KBM-7 (cell line): ENCODE measurements around the gene TMEM134.

Source experiments
- DNase-seq: peaks from one replicate; pipeline ENCODE4 v3.0.0-alpha.2; 2015
- in situ Hi-C: fragments of 300-500 bp; cut with MboI; formaldehyde crosslinking; loops from 2 replicates; pipeline ENCODE4 v1.14.3; 2020; ENCODE audit warnings: low sequenced_read_pairs, low pct_unique_long_range_greater_than_20kb, mixed read lengths

The TMEM134 gene

DNA sequence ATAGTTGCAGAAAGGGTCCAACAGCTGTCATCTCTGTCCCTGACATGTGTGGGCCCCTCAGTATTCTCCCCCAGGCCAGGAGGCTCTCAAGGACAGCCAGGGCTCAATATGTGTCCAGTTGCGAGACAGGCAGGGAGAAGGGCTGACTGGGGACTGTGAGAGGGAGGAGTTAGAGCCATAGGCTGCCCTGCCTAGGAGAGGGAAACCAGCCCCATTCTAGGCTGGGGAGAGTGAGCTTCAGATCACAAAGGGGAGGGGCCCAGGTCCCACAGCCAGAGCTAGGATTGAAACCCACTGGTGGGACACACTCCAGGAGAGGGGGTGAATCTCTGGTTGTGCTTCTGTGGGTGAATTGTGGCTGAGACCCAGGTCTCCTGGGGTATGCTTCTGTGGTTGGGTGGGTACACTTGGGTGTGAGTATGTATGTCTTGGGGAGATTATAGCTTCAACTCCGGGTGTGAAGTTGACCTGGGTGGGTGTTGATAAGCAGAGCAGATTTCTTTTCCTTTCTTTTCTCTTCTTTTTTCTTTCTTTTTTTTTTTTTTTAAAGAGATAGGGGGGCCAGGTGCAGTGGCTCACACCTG lies 55.7 kb downstream of the TMEM134 start:
- in situ Hi-C loops, result no loop called here
- DNase-seq, result no peak

DNA sequence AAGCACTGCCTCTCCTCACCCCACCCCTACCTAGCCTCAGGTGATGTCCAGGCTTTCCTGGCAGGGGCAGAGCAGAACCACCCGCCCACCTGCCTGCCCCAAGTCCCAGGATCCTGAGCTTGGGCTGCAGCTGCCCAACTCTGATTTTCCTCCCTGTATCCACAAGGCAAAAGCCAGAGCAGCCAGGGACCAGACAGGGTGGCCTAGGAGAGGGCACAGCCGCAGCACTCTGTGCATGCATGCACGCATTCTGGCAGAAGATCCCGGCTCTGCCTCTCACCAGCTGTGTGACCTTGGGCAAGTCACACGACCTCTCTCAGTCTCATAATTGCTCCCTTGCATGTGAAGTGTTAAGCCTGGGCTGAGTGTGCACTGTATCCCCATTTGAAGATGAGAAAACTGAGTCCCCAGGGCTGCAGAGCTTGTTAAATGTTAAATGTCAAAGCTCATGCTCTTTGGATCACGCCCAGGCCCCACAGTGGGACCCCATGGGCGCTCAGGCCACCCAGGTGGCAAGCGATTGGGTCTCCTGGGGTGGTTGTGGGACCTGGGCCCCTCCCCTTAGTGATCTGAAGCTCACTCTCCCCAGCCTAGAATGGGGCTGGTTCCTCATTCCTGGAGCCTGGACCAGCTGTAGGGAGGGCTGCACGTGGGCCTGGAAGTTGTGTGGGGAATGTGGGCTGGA lies 56.4 kb downstream of the TMEM134 start:
- in situ Hi-C loops, result no loop called here
- no peak for DNase-seq

DNA sequence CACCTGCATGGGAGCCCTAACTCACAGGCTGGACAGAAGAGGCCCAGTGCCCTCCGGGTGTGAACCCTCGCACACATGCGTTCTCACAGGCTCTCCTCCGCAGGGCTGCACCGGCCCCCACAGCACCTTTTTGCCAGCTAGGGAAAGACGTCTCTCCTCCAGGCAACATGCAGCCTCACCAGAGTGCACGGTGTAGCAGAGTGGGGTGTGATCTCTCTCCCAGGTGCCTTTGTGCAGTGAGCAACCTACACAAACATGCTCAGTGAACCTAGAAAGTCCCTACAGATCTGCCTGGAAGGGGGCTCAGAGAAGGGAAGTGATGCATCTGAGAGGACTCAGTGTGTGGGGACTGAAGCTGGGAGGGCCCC lies 57.3 kb downstream of the TMEM134 start:
- in situ Hi-C loops, result no loop called here
- DNase-seq, result no peak
